GM13977 (cell line): Measurements from ENCODE around the gene PROK2.

Experiments
- DNase-seq: peaks from one replicate; pipeline ENCODE4 v3.0.0; 2012; ENCODE audit warnings: low spot score
- CTCF ChIP-seq: IDR thresholded peaks from 2 replicates; pipeline ENCODE4 v1.5.1; 2012; ENCODE audit warnings: mild to moderate bottlenecking, control low read depth; ENCODE audit not compliant: insufficient read depth; ENCODE audit errors: extremely low read depth, missing control alignments
- in situ Hi-C: fragments of 300-500 bp; cut with MboI; formaldehyde crosslinking; loops from one replicate; pipeline ENCODE4 v1.12.0; 2022; ENCODE audit warnings: low sequenced_read_pairs, low pct_unique_long_range_greater_than_20kb, mixed read lengths, inconsistent platforms; ENCODE audit not compliant: unreplicated experiment

PROK2 gene

DNA sequence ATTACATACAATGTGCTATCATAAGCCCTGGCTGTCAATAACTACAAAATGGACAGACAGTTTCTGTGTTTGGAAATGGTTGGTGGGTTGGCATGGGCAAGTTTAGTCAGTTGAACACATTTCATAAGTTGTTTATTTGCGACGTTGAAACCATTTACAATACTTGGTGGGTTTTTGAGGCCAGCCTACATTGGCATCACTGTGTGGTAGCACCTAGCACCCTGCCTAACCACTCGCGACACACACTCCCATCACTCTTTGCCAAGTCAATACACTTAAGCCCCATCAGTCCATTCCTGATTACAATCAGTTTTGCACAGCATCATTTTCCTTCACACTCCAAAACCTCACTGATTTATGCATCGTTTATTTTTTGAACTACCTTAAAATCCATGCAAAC lies 13.8 kb downstream of the PROK2 start:
- no peak for TF ChIP-seq CTCF
- in situ Hi-C loops = no loop called here
- no peak for DNase-seq

DNA sequence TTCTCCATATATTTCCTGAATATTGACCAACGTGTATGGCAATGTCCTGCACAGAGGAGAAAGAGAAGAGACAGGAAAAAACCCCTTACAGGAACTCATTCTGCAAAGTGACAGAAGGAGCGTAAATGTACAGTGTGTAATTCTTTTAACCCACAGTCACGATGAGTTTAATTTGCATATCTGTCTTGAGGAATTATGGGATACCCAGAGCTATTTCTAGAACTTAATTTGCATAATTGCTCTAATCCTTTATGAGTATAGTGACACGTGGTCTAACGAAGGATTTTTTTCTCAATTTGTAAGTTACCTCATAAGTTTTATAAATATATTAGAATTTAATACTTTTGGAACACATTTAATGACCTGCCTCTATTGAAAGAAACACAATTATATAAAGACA lies 21.5 kb downstream of the PROK2 start:
- in situ Hi-C loops = no loop called here
- TF ChIP-seq CTCF = no peak
- no peak for DNase-seq

DNA sequence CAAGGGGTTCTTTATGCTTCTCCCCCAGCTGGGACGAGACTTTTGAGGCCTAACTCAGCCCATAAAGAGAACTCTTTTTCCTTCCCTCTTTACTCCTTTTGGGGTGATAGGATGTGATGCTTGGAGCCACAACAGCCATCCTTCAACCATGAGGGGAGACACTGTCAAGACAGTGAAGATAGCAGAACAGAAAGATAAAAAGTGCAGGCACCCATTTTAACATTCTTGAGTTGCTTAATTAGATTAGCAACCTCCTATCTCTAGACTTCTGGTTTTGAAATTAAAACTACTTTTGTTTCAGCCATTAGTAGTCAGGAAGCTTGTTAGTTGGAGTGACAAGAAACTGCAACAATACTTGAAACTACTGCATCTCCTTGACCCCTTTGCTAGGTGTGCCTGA lies 24.8 kb downstream of the PROK2 start:
- DNase-seq = no peak
- in situ Hi-C loops = no loop called here
- no peak for TF ChIP-seq CTCF

DNA sequence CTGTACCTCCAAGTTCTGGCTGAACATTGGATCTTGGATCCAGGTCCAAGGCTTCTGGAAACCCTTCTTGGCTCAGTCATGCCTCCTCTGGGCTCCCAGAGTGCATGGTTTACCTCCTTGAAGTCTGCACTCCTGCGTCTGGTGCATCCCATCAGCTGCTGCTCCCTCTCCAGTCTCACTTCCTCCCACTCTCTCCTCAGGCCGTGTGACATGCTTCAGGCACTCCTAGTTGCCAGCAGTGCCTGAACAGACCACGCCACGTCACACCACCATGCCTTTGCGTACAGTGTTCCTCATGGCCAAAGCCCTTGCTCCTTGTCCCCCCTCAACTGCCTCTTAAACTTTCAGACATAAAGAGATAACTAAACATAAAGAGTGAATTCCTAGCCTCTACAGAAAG lies 25.5 kb downstream of the PROK2 start:
- no peak for DNase-seq
- no peak for TF ChIP-seq CTCF
- in situ Hi-C loops = no loop called here

GRCh38 chr3:71758091-71758490 lies 26.9 kb downstream of the PROK2 start:
- in situ Hi-C loops = no loop called here
- no peak for TF ChIP-seq CTCF
- no peak for DNase-seq

DNA sequence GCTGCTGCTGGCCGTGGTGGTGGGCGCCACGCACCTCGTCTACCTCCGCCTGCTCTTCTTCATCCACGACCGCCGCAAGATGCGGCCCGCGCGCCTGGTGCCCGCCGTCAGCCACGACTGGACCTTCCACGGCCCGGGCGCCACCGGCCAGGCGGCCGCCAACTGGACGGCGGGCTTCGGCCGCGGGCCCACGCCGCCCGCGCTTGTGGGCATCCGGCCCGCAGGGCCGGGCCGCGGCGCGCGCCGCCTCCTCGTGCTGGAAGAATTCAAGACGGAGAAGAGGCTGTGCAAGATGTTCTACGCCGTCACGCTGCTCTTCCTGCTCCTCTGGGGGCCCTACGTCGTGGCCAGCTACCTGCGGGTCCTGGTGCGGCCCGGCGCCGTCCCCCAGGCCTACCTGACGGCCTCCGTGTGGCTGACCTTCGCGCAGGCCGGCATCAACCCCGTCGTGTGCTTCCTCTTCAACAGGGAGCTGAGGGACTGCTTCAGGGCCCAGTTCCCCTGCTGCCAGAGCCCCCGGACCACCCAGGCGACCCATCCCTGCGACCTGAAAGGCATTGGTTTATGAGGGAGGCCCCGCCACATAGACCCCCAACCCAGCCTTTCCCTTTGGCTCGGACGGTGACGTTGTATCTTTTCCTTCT lies 30.2 kb downstream of the PROK2 start:
- in situ Hi-C loops = no loop called here
- DNase-seq = no peak
- TF ChIP-seq CTCF = no peak
